ENCODE measurements around the gene RAPGEF6.

GRCh38 chr5:131406076-131406475, 229.0 kb downstream of the RAPGEF6 start:
- TF ChIP-seq ESRRG (CRISPR knock-in tag; IDR thresholded peaks at IDR 0.05): no peak
- TF ChIP-seq POU6F1 (CRISPR knock-in tag; IDR thresholded peaks at IDR 0.05; ENCODE audit: borderline replicate concordance, low read depth): no peak
